ENCODE measurements around the gene TOMM6.
"Not testable (repeated sequence)": the region's sequence is repeated elsewhere in the genome, so short reads cannot be mapped to it uniquely, and the experiment has no call there.

Gene TOMM6

DNA sequence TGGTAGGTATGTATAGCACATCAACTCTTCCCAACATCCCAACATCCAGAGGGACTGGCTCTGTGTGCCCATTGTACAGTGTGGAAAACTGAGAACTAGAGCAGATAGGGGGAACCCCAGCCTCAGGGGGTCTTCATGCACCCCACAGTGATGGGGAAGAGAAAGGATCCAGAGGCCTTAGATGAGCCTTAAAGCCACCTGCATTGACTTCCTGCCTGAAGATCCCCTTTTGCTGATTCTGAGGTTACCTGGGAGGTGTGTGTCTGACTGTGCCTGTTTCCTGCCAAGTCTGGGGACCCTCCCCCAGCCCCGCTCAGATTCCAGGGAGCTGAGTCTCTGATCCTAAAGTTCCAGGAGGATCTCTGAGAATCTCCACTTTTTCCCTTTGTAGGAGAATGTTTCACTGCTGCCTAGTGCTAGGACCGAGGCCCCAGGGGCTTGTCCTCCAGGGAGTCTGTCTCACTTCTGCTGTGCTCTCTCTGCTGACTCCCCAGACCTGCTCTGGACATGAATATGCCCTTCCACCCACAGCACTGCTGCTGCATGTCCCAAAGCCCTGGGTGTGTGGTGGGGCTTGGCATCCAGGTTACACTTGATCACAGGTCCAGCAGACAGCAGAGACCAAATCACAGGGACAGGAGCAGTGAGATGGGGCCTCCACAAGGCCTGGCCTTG is 27.5 kb upstream of the TOMM6 start:
- DNase-seq = no peak

DNA sequence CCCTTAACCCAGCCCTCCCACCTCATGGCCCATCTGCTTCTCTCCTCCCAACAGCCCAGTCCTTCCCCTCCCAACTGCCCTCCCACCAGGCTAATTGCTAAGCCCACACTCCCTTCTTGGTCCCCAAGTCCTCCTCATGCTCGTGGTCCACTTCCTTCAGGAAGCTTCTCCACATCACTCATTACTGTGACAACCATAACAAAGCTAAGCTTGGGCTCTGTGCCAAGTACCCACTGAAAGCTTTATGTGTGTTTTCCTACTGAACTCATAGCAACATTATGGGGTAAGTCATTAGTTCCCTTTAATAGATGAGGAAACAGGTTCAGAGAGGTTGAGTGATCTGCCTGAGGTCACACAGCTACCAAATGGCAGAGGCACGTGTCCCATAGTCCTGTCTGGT is 24.0 kb upstream of the TOMM6 start:
- peak in 1 of 56 donors; percentile 19 for DNase-seq

DNA sequence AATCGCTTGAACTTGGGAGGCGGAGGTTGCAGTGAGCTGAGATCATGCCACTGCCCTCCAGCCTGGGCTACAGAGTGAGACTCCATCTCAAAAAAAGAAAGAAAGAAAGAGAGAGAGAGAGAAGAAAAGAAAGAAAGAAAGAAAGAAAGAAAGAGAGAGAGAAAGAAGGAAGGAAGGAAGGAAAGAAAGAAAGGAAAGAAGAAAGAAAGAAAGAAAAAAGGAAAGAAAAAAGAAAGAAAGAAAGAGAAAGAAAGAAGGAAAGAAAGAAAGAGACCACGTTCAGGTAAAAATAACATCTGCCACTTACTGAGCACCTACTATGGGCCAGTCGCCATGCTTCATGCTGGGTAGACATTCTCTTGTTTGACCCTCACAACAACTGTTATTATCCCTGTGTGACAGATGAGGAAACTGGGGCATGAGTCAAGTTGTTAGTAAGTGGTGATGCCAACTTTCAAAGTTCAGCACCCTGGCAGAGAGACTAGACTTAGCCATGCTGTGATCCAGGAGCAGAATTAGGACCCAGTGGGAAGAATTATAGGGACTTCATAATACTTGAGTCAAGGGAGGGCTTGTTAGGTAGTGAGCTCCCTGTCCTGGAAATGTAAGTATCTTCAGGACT is 21.3 kb upstream of the TOMM6 start:
- DNase-seq = not testable (repeated sequence)

DNA sequence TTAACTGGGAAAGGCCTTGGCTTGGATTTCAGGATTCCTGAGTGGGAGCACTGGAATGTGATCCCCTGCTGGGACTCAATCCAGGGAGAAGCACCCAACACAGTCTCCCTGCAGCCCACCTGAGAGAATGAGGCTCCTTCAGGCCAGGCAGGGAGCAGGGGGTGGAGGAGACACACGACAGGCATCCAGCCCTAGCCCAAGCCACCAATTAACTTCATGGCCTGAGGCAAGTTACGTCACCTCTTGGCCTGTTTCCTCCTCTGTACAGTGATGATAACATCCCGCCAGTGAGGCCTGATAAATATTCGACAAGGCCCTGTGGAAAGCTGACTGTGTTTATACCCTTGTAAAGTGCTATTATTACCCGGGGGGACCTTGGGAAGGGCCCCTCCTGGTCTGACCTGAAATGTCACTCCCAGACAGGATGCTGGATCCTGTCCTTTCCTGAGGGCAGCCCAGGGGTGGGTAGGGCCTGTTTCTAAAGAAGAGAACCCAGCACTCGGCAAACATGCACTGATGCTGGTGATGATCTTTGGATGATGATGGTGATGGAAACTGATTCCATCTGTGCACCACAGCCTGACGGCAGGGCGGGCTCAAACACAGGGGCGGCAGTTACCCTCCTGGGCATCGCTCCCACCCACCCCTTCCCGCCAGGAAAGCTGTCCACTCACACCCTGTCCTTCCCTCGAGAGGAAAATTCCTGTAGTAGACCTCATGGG is 20.2 kb upstream of the TOMM6 start:
- peak in 1 of 56 donors; percentile 13 for DNase-seq

DNA sequence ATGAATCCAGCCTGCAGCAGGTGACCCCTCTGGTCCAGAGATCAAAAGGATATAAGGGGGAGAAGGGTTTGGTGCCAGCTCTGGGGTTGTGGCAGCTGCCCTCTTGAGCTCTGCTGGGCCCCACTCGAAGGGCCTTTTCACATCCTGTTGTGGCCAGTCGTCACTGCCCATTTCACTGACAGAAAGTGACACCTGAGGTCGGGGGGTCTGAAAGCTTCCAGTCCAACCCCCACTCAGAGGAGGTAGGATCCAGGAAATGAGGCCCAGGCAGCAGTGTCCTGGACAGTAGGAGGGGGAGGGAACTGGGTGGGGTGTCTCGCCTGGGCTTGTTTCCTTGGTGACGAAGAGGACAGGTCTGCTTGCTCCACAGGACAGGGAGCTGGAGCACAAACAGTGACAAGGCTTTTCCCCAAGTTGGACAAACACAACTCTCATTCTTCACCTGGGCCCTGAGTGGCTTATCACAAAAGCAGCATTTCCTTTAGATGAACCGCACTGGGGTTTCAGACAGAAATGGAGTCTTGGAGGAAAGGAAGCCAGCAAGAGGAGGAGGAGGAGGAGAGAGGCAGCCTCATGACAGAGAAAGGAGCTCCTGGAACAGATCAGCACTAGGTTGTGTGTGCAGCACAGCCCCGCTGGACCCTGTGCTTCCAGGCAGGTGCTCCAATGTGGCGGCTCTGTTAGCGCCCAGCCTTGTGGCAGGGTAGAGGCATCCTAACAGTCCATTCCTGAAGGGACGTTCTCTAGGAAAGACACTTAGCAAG is 18.8 kb upstream of the TOMM6 start:
- no peak for DNase-seq

DNA sequence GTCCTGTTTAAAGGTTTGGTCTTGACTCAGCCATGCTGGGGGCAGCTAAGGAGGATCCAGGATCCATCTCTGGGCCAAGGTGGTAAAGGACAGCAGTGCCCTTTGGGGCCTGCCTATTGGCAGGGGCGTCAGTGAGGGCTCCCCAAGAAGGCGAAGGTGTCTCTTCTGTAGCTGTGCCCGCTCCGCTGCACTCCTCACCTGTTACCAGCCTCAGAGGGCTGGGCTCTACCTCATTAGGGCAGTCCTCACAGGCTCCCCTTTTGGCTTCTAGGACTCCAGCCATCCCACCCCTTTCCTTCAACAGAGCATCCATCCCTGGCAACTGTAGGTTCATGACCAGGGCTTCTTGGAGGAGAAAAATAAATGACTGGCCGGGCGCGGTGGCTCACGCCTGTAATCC is 18.1 kb upstream of the TOMM6 start:
- DNase-seq = no peak

DNA sequence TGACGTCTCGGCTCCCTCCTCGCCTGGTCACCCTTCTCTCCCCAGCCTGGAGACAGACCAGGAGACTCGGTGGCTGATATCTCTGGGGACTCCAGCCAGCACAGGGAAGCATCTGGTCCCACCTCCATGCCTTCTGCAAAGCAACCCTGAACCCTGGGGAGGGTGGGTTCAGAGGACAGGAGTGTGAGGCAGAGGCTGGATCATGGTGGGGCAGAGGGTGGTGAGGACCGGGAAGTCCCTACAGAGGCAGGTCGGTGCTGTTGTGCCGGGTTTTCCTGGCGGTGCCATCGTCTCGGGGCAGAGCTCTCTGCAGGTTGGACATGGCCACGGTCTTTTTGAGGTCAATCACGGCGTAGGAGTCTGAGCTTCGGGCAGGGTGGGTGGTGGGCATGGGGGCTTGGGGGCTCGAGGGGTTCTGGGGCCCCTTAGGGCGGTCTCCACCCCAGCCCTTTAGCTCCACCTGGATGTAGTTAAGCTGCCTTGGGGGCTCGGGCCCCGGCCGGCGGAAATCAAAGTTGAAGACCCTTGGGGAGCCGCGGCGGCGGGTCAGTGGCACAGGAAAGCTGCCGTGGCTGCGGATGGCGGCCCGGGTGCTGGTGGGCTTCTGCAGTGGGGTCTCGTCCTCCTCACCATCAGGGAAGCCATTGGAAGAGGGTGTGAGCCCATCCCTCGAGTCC is 17.0 kb upstream of the TOMM6 start:
- no peak for DNase-seq

DNA sequence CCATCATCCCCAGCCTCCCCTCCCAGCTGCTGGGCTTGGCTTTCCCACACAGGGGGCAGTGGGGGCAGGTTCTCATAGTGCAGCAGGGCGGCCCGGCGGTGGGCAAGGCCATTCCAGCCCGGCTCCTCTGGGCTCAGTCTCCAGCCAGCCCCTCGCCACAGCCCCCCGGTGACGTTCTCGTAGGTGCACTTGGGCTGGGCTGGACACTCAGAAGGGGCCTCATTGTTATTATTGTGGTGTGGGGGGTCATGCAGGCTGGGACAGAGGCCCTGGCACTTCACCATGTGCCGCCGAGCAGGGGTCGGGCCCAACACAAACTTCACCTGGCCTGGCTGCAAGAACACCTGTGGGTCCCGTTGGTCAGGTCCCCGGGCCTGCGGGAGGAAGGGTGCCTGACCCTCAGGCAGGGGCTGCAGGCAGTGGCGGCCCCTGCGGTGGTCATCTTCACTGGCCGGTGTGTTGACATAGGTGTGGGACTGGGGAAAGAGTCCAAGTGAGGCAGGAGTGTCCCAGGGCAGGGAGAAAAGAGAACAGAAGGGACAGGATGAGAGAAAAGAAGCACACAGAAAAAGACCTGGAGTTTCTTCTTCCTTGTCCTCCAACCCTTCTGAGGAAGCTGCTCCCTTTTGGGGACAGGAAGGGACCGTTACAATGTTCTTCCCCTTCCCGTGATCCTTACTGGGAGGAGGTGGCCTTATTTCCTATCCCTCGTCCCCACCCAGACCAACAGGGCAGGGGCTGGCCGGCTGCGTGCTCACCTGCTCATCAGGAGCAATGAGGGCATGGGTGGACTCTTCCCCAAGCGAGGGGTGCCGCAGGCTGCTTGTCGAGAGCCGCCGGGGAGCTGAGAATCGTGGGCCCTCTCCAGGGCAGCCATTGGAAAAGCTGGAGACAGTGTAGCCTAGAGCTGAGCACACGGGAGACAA is 16.2 kb upstream of the TOMM6 start:
- DNase-seq = no peak

DNA sequence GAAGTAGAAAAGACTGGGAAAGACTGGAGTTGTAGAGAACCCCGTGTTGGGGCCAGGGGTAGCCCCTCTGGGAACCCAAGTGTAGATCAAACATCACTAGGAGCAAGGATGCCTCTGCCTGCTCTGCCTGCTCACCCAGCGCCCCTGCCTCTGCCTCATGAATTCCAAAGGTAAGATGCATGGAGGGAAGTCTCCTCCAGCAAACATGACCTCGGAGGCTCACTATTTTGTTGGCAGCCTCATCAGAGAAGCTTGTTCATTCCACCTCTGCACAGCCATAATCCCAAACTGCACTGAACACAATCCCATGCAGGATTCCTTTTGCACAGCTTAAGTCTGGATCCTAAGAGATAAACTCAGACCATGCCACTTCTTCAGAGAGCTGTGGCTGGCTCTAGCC is 12.7 kb upstream of the TOMM6 start:
- no peak for DNase-seq

DNA sequence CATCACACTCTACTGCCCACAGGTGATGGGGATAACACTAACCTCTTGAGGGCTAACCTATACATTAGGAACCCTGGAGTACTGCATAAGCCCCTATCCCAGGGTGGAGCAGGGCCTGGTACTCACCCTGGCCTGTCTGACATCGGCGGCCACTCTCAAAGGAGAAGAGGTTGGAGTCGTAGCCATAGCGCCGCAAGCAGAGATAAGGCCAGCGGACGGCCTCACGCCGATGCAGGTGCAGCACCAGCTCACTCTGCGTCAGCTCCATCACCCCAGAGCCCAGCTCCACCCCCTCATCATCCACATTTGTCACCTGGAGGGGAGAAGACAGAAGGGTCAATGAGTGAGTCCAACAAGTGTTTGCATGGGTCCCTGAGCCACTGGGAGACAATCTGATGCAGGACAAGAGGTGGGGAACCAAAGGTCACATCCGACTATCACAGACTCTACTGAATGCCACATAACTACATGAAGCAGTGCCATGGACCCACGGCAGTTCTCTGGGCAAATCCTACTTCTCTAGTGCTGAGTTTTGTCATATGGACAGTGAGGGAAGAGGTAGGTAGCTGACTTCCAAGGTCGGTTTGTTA is 12.1 kb upstream of the TOMM6 start:
- no peak for DNase-seq

DNA sequence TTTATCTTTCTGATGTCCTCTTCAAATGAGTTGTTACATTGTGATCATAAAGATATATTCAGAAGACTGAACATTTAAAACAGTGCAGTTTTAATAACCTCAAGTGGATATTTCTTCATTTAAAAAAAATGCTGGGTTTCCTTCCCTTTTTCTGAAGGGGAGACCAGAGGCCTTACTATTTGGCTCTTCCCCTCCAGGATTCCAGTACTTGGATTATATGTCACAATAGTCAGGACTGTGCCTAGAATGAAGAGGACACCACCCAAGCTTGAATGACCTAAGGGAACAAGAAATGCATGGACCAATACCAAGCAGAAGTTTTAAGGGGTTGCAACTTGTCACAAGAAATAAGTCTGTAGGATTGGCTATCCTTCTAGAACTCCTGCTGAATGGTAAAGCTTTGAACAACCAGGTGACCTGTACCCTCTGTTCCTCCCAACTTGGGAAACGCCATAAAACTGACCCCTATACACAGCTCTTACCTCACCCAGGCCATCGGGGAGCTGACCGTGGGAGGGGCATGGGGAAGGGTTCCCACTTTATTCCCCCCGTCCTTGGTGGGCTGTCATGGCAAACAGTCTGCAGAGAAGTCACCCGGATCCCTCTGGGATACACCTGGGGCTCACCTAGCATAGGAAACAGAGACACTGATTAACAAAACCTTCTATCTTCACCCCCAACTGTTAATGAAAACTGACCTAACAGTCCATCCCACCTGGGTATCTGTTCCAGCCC is 9.8 kb upstream of the TOMM6 start:
- DNase-seq = no peak

DNA sequence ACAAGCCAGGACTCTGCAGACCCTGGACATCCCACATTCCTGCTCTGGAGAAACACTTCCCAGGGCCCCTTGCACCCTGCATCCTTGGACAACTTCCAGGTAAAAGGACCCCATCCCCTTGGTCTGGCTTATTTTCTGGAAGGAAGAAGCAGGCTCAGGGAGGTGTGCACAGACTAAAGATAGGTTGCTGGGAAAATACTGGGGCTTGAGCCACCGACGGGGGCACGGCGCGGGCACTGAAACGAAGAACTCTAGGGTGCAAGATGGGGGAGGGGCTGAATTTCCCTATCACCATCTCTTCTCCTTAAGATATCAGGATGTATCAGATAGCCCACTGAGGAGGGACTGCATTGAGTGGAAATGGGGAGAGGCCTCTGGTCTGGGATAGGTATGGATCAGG is 8.6 kb upstream of the TOMM6 start:
- no peak for DNase-seq

DNA sequence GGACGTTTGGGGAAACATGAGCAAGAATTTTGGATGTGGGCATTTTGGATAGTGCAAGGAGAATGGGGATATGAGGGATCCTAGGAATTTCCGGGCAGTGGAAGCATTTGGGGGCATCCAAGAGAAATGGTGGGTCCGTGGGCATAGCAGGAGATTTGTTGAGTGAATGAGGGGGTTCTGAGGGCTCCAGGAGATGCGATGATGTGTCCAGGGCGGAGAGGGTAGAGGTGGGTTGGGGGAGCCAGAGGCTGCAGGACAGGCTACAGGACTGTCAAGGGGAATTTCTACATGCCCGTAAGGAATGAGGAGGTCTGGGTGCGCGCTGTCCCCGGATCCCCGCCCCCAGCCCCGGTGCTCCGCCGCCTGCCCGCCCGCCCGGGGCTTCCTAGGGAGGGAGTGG is 8.2 kb upstream of the TOMM6 start:
- peak in 3 of 56 donors; percentile 49 to 54 (median 52) for DNase-seq

DNA sequence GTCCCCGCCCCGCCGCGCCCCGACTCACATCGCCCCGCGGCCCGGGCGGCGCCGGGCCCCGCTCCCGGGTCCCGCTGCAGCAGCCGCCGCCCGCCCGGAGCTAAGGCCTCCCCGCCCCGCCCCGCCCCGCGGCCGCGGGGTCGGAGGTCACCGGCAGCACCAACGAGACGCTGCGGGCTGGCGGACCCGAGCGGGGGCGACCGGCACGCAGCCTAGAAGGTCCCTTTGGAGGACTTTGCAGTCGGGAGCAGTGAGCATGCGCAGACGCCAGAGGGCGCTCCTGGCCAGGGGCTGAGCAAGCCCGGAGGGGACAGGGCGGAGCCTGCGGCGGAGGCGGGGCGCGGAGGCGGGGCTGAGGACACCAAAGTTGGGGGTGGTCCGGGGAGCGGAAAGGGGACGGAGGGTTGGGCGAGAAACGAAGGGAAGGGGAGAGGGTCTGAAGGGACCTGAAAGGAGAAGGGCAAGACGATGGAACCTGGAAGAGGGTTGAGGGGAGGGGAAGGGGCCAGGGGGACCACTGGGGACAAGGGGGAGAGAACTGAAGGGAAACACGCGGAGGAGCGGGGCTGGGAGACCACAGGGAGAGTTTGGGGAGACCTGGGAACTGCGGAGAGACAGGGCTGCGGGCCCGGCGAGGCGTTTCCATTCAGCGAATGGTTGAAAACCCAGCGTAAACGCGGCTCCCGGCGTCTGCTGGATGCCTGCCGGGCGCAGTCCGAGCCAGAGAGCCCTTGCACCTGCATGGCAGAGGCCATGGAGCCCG is 7.5 kb upstream of the TOMM6 start, which contains the start of gene FRS3:
FRS3 (minus strand) TSS at position 113 of the 763 bp plus-strand sequence. CDS start 2,913 bp downstream, outside the sequence.
- DNase-seq = peak; percentile 59 to 100 (median 97)

DNA sequence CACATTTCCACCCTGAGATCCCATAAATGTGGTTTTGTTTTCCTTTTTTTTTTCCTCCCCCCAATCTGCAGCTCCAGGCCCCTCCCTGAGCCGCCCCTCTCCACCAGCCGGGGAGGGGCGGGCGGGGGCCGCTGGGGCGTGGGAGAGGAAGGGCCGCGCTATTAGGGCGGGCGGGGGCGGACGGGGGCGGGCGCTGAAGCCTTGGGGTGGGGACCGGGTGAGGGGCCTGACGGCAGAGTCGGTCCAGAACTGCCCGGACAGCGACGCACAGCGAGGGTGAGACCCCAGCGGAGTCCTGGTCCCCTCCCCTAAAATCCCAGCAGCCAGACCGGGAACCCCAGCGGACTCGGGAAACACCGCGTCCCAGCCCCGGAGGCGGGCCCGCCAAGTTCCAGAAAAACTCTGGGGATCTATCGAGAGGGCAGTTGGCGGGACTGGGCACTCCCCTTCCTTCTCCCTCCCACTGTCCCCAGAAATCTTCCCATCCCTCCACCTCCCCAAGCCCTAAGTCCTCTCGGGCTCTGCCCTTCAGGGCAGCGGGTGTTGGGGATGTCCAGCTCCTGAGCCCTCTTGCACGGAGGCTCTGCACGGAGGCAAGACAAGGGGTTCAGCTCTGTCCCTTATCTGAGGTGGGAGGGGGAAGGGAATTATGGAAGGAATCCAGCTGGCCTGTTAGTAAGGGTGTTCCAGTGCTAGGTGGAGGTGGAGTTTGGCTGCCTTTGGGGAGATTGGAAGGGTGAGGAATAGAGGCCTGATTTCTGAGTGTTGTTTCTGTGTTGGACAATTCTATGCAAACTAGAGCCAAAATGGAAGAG is 6.7 kb upstream of the TOMM6 start, which contains the start of gene PRICKLE4:
PRICKLE4 (plus strand) TSS at position 232 of the 815 bp plus-strand sequence. CDS start 2,692 bp downstream, outside the sequence.
- DNase-seq = peak in 11 of 56 donors; percentile 15 to 48 (median 36)

DNA sequence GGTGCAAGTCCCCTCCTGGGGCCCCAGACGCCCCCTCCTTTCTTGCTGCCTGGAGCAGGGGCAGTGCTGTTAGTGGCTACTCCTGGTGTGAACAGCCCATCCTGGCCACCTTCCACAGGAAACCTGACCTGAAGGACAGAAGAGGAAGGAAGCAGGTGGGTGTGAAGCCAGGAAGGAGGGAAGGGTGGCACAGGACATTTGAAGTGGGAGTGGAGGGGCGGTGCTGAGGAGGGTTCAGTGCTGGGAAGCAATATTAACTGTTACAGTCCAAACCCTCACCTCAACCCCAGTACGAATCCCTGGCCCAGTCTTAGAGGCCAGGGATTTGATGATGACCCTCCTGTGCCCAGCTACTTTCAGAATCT is 6.1 kb upstream of the TOMM6 start:
- no peak for DNase-seq
